CD4-positive, alpha-beta T cell treated with Interleukin-2 at 100 ng/mL for 4 hours (primary cell): ENCODE data around the gene CACNA1C.

ENCODE experiments used
- DNase-seq: peaks from one replicate; pipeline ENCODE4 v3.0.0-alpha.2; 2020; ENCODE audit warnings: low spot score

The CACNA1C gene

DNA sequence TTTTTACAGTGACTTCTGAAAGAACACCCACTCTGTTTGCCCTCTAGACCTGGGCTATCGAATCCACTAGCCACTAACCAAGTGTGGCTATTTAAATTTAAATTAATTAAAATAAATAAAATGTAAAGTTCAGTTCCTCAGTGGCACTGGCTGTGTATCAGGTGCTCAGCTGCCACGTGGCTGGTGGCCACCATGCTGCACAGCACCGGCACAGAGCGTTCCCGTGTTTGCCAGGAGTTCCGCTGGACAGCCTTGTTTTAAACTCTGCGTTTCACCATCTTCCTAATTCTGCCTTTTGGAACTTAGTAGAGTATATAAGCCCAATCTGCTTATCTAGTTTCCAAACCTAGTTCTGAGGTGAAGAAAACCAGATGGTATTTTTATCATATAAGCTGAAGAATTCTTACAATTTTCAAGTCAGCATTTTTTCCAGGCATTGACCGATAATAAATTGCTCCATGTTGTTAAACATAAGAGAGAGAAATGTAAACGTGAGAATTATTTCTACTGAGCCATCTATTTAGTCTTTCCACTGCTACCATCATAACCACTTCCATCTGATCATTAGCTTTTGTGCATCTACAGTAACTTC lies 339.0 kb downstream of the CACNA1C start:
- DNase-seq, result no peak

DNA sequence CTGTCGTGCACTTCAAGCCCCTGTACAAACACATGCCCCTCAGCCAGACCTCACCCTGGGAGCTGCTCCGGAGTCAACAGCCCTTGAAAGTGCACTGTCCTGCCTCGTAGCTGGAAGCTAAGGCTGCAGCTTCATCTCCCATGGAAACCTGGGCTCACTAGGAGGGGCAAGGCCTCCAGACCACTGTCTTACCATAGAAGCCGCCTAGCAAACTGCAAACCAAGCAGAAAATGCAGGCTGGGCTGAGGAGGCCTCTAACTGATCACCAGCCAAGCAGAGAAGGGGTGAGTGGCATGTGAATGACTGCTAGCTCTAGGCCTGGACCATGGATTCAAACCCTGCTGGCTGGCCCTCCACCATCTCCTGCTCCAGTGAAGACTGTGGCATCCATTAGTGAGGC lies 340.2 kb downstream of the CACNA1C start:
- DNase-seq, result no peak

DNA sequence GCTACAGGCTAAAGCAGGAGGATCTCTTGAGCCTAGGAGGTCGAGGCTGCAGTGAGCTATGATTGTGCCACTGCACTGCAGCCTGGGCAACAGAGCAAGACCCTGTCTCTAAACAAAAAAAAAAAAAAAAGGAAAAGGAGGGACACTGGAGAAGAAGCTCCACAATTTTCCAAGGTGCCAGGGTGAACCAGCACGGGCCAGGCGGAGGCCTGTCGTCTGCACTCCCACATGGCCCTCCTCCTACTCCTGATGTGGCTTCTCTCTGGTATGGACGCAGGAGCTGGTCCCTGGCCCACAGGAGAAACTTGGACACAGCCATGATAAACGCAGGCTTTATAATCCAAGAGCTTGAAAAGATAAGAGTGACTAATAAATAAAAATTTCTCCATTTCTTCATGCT lies 341.2 kb downstream of the CACNA1C start:
- DNase-seq, result no peak

DNA sequence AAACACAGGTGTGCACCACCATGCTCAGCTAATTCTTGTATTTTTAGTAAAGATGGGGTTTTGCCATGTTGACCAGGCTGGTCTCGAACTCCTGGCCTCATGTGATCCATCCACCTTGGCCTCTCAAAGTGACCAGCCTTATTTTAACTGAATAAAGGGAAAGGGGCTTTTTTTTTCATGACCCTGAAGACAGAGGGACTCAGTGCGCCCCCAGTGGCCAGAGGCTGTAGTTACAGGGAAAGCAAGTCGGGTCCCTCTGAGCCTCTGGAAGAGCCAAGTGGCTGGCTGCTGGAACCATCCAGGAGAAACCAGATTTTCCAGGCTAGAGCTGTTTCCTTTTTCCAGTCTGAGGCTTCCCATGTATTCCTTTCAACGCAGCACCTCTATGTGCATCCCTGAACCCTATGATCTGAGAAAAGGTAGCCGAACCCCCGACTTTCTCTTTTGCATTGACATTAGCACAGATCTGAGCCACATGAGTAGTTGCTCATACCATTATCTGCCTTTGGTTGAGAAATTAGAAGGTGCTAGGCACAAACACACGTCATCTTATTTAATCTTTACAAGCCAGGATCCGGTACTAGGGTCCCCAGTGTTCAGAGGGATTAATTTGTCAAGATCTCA lies 342.7 kb downstream of the CACNA1C start:
- peak; percentile 21 for DNase-seq

DNA sequence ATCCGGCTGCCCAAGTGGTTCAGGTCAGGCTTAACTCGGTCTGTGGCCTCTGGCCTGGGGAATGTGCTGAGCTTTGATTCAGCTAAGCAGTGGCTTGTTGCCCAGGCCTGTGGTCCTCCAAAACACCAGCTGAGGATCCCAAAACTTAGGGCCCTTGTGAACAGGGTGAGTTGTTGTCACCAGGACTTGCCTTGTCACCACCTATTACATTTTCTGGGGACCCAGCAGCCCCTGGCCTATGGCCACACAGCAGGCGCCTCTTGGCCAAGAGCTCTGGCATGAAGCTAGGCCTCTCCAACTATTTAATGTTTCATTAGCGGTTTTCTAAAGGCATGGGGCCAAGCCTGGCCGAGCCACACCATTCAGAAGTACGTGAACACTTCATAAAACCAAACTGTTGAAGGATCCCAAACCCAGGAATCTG lies 343.7 kb downstream of the CACNA1C start:
- DNase-seq, result no peak

DNA sequence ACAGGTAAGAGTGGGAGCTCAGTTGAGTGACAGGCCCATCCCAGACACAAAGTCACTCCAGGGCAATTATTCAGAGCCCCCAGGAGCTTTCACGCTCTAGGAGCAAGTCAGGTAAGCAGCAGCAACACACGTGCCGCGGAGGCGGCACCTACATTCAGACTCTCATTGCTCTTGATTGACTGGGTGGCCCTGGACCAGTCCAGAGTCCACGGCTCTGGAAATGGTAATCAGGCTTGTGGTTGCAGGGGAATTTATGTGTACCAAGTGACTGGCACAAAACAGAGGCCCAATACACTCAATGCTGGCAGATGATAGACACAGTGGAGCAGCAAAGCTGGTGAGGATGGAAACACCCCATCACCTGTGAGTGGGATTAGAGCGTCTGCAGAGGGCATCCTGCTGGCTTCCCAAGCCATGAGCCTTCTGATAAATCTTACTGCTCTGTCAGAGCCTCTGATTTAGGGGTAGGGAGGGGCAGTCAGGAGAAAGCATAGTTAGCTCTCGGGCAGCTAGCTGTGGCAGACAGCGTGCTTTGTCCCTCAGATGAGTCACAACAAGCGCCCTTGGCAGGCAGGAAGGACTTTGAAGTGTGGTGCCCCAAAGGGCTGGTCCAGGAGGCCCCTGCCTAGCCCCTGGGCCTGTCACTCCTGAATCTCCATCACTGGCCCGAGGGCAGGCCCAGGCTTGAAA lies 344.7 kb downstream of the CACNA1C start:
- DNase-seq, result no peak

DNA sequence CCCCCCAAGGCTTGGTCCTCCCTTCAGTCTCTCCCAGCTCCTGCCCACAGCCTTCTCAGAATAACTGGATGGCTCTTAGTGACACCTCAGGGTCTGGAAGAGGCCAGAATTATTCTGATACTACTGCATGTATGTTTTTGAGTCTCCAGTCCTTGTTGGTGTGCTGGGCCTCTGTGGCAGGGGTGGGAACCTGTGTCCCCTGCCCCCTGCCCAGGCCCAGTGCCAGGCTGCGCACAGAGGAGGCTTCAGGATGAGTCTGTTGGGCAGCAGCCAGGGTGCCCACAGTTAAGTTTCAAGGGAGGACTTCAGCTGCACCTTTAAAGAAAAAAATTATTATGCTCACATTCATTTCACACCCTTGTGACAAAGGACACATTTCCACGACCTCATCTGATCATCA lies 348.3 kb downstream of the CACNA1C start:
- no peak for DNase-seq

DNA sequence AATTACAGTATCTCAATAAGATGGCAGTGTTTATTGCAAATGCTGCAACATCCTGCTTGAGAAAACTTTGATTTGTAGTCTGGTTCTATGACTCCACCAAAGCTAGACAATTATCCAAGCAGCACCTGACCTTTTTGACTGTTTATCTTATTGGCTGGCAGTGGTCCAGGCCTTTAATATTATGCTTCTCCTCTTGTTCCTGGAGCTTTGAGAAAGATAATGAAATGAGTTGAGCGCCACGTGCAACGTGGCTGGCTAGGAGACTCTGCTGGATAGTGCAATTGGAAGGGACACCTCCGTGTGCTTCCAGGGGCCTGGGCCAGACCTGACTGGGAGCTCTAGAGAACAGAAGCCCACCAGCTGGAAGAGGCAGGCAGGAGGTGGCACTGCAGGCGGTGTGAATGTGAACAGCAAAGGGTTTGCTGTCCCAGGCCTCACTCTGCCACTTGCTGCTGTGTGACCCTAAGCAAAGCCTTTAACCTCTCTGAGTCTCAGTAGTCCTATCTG lies 349.3 kb downstream of the CACNA1C start:
- DNase-seq, result no peak

DNA sequence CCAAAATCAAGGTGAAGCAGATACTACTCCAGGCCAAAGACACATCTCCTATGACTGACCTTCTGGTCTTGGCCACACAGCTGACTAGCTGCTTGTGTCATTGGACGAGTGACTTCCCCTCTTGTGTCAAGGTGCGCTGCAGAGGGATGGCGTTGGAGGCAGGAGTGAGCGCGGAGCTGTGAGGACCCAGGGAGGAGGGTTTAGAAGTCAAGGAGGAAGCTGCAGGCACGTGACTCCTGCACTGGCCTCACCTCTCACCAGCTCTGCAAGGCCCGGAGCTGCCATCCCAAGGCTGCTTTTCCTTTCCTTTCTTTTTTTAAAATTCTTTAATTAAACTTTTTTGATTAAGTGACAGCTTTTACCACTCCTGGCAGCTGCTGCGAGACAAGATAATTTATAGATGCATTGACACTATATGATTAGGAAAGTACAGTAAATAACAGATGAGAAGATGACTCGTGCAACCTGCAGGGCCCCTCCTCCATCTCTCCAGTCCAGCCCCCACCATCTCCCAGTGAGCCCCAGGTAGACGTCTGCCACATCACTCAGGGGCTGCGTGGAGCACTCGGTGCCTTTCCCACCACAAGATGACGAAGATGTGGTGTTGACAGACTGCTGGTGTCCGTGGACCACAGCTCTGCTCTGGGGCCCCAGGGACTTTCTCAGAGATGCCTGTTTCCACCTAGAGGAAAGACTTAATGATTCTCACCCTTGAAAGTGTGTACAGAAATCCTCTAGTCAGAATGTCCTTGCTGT lies 350.6 kb downstream of the CACNA1C start:
- DNase-seq, result no peak

DNA sequence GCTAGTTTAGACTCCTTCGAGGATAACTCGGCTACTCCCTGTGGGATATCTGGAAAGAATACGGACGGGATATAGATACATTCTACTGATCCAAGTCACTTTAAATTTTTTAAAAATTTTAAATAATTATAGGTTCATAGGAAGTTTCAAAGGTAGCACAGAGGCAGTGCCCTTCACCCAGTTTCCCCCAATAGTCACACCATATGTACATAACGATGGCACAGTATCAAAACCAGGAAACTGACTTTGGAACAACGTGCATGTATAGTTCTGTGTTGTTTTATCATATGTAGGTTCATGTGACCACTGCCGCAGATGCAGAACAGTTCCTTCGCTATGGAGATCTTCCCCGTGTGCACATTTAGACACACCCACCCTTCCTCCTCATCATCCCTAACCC lies 352.3 kb downstream of the CACNA1C start:
- no peak for DNase-seq

DNA sequence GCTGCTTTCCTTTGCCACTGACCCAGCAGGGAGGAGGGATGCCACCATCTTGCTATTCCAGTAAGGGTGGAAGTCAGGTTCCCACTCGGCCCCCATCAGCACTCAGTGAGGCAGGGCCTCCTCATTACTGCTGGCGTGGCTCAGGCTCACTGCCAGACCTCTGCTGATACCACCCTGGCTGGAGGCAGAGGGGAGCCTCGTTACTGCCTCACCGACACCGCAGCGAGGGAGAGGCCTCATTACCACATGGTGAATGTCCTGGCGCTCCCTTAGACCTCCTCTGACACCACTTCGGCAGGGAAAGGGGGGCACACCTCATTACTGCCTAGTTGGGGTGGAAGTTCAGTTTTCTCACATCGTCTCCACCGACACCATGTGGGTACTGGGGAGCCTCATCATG lies 354.1 kb downstream of the CACNA1C start:
- no peak for DNase-seq

DNA sequence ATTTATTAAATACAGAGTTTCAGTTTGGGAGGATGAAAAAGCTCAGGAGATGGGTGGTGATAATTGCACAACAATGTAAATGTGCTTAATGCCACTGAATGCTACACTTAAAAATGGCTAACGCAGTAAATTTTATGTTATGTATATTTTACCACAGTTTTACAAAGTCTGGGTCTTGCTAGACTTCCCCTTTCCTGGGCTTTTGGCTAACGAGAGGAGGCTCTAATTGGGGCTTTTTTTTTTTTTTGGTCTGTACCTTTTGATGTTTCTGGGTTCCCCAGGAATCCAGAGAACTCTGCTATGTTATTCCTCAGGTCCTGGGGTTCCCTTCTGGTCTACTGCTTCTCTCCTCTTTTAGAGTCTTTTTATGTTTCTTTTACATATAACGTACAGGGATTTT lies 355.5 kb downstream of the CACNA1C start:
- DNase-seq, result no peak

DNA sequence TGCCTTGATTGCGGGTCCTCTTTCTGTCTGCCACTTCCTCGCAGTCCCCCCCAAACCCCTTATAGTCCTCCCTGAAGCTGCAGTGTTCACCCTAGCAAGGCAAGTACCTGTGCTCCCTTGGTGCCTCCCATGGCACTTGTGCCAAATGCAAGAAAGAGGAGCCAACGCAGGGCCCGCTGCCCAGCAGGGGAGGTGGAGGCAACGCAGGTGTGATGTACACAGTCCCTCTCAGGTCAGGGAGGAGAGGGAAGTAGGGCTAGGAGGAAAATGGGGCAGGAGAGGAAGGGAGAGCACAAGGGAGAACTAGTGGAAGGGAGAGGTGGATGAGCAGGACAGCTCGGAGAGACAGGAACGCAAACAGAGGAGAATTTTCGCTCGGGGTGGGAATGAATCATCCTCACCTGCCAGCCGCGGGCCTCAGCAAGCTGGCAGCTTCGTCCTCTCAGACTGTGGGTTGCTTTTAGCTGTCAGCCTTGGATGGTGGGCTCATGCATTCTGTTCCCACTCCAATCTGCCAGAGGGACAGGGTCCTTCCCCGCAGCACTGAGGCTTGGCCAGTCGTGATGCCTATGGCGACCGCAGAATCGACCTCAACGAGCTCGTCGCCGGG lies 357.0 kb downstream of the CACNA1C start:
- DNase-seq, result no peak

DNA sequence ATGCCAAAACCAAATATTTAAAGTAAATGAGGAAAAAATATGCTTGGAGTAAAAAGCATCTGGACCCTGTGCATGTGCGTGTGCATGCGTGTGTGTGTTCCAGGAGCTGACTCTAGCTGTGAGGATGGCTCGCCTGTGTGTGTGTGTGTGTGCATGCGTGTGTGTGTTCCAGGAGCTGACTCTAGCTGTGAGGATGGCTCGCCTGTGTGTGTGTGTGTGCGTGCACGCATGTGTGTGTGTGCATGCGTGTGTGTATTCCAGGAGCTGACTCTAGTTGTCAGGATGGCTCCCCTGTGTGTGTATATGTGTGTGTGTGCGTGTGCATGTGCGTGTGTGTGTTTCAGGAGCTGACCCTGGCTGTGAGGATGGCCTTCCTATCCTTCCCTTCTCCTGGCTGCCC lies 357.7 kb downstream of the CACNA1C start:
- no peak for DNase-seq

DNA sequence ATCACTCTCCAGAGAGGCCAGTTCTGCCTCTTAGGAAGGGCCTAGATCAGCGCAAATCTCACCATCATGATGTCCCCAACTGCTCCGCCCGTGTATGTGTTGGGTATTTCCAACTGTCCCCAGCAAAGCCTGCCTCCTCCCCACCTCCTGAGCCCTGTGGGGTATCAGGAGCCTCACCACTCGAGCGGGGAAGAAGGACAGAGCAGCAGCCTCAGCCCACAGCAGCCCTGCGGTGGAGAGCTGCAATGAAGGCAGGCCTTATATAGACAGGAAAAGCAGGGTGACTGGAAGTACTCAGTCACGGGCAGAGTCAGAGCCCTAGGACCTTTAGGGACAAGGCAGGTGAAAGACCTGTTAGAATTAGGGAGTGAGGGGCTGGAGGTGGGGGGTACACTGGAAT lies 358.2 kb downstream of the CACNA1C start:
- DNase-seq, result no peak

DNA sequence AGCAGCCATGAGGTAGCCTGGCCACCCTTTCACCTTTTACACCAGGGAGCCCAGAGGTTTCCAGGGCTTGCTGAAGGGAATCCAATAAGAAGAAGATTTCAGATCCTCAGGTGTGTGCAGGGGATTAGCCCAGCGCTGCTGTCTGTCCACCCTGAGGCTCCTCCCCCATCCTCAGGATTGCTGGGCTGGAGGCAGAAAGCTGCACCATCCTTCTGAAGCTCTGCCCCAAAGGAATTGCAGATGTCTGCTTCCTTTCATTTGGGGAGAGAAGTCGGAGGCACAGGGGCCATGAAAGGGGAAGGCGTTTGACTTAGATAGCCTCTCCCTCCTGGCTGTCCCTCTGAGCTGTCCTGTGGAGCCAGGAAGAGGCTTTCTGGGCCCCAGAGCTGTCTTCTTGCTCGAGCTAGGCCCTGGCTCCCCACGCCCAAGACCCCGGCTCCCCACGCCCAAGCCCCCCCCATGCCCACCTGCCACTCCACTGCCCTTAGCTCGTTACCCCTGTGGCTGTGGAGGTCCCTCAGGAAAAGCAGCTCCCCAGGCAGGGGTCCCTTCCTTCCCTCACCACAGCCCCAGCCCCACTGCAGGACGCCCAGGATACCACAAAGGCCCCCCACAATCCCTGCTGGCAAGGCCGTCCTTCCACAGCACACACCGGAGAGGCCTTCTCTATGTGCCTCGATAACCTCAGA lies 359.0 kb downstream of the CACNA1C start:
- DNase-seq, result no peak

DNA sequence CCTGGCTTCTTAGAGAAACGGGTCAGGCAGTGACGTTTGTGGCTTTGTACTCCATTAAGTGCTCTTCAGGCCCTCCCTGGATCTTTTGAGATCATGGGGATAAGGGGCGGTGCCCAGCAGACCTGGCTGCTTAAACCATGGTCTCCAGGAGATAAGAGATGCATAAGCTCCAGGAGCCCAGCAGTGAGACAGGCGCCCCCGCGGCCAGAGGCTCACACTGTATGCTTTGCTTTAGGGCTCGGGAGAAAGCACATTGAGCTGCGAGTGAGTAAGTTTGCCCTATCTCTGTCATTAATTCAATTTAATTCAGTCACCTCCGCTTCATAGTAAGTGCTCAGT lies 359.5 kb downstream of the CACNA1C start:
- DNase-seq, result no peak

DNA sequence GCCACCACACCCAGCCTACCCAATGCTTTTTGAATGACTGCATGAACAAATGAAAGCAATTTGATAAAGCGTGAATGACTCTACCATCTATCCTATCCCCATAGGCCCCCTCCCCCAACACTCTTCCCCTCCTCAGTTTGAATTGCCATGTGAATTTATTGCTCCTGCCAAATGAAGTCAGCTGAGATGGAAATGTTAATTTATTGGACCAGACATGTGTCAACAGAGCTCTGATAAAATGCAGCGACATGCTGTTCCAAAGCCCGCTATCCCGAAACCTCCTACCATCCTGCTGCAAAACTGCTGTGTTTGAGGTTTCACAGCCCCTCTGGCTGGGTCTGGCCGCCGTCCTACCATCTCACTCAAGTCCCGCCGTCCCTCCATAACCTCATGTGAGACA lies 360.5 kb downstream of the CACNA1C start:
- no peak for DNase-seq

DNA sequence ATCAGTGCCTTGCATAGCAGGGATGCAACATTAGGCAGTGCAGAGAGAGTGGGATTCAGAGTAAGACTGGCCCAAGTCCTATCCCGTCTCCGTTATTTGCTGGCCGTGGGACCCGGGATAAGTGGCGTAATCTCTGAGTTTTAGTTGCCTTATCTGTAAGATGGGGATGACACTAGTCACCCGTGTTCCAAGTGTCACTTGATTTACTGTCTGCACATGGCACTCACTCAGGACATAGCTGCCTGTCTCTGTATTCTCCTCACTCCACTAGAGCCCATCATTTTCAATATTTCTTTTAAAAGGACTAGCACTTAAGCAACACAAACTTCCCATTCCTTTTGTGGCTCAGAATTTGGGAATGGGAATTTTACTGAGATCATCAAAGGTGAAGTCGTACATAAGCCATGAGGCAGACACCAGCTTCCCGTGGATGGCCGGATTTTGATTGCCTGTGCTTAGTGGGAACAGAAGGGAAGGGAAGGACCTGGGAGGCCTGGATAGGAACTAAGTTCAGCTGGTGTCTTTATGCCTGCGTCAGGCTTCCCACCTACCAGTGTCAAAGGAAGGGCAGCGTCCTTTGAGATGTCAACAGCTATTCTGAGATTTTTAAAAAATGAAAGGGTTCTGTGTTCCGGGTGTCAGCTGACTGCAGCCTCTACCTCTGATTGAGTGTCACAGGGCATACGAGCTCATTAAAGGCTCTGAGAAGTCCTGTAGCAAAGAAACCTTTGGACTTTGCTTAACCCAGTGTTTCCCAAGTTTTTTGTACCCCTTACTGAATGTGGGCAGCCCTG lies 361.4 kb downstream of the CACNA1C start:
- DNase-seq, result no peak

DNA sequence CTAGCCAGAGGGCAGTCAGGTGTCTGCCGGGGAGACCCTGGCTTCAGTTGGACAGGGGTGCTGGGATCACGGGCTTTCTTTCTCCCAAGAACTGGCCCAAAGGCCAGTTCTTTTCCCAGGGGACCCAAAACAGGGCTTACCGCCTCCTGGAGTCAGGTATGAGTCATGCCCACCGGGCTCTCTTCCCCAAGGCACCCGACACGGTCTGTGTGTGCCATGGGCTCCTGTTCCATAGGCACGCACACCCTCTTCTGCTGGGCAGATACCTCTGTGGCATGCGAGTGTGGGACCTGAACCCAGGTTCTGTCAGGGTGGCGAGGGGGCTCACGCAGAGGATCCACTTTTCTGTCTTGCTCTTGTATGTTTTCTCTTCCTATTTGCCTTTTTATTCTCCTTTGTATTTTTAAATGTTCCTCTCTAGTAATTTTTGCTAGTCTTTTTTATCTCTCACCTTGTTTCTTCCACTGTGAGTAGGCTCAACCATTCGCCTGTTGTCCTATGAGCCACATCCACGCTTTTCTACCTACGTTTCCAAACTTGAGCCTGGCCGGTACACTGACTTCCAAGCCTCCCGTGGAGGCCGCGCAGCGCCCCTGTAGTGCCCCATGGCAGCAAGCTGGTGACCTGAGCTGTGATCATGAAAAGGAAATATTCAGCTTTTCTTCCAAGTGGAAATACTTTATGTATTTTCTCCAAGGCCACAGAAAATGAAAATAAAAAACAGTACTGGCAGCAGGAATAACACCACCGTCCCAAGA lies 362.2 kb downstream of the CACNA1C start:
- no peak for DNase-seq
